K562 (cell line): ENCODE measurements around the gene TIGD1. TPM values are rescaled to one million over a fixed set of nuclear protein-coding genes. Genes with fewer than 3 reads are reported as not detected.

ENCODE experiments used
- ATAC-seq: fragments of 200-7000 bp; cut with Tn5 transposase; 3 replicates; pipeline ENCODE4 v1.9.1; 2020; ENCODE audit warnings: moderate library complexity
- BruUV-seq: library from RNA; stranded (reverse); fragments of 400-500 nt; replicated peaks from 2 replicates; lab custom pipeline; 2021; lab: Mats Ljungman, UMichigan
- CTCF ChIA-PET: fragments of 300-600 bp; formaldehyde crosslinking; extraction: SDS; loops from one replicate; lab custom pipeline; 2021; ENCODE audit warnings: low intra/inter-chr PET ratio; lab: Yijun Ruan, JAX
- POLR2A ChIA-PET: fragments of 300-600, 350-650 bp; sonication (Branson Sonifier 250); formaldehyde crosslinking; extraction: SDS; loops from one replicate; lab custom pipeline; 2021; ENCODE audit warnings: antibody characterized with exemption, inconsistent platforms; lab: Yijun Ruan, JAX
- DNase-seq, 4 experiments: peaks; one replicate each; pipeline versions ENCODE4 v3.0.0 to v3.0.0-alpha.2; 2011 to 2018; ENCODE audit warnings: low spot score in 3 of 4, mixed read lengths in 3 of 4; ENCODE audit errors: extremely low read depth in 1 of 4
- FAIRE-seq: peaks from 2 replicates; lab custom pipeline; 2011; peaks lifted over from hg19 to GRCh38; lab: Jason Lieb, UNC
- H2AFZ ChIP-seq: 2 replicates; pipeline ENCODE4 v1.6.0; 2011; ENCODE audit warnings: low read depth, low read length, control low read depth, inconsistent platforms
- H3K27ac ChIP-seq: fragments of 200-600 bp; 3 replicates; pipeline ENCODE4 v1.8.0; 2011; ENCODE audit warnings: low read depth, mild to moderate bottlenecking, control low read depth, inconsistent platforms, low read length, moderate library complexity, mixed read lengths; ENCODE audit errors: extremely low read depth
- H3K27me3 ChIP-seq, 2 experiments: fragments of 300-600 bp in 1 of 2; 2 replicates in 1 of 2; 3 replicates in 1 of 2; pipeline versions ENCODE4 v1.6.0 to v1.8.0; 2011; ENCODE audit warnings: inconsistent platforms in 2 of 2, low read length in 2 of 2, mild to moderate bottlenecking in 1 of 2, mixed read lengths in 1 of 2, moderate library complexity in 1 of 2; ENCODE audit not compliant: control insufficient read depth in 2 of 2, insufficient read depth in 2 of 2
- H3K36me3 ChIP-seq: fragments of 300-600 bp; 3 replicates; pipeline ENCODE4 v1.8.0; 2011; ENCODE audit warnings: mild to moderate bottlenecking, low read length, inconsistent platforms; ENCODE audit not compliant: control insufficient read depth, insufficient read depth
- H3K4me1 ChIP-seq, 2 experiments: fragments of 200-600 bp in 1 of 2; replicated peaks in 1 of 2; 2 replicates in 1 of 2; 3 replicates in 1 of 2; pipeline versions ENCODE4 v1.5.1 to v1.8.0; 2011; ENCODE audit warnings: inconsistent platforms in 2 of 2, low read length in 2 of 2, mild to moderate bottlenecking in 1 of 2, mixed read lengths in 1 of 2, moderate library complexity in 1 of 2; ENCODE audit not compliant: control insufficient read depth in 2 of 2, insufficient read depth in 2 of 2
- H3K4me2 ChIP-seq: 2 replicates; pipeline ENCODE4 v1.6.1; 2011; ENCODE audit warnings: low read length, control low read depth, inconsistent platforms, mixed read lengths; ENCODE audit not compliant: insufficient read depth
- H3K4me3 ChIP-seq: fragments of 200-600 bp; sonication (generic), shearing (Covaris generic); 2 replicates; pipeline ENCODE4 v1.5.1; 2016; ENCODE audit warnings: control low read depth, inconsistent platforms
- H3K79me2 ChIP-seq: fragments of 200-600 bp; 3 replicates; pipeline ENCODE4 v1.8.0; 2011; ENCODE audit warnings: low read length, inconsistent platforms; ENCODE audit not compliant: control insufficient read depth, insufficient read depth
- H3K9ac ChIP-seq, 2 experiments: 2 replicates each; pipeline versions ENCODE4 v1.6.0 to v1.6.1; 2011; ENCODE audit warnings: low read depth in 2 of 2, low read length in 2 of 2, control low read depth in 1 of 2, inconsistent platforms in 1 of 2, mild to moderate bottlenecking in 1 of 2, mixed read lengths in 1 of 2; ENCODE audit not compliant: insufficient read depth in 1 of 2
- H3K9me1 ChIP-seq: one replicate; pipeline ENCODE4 v1.6.0; 2011; ENCODE audit warnings: inconsistent platforms, mild to moderate bottlenecking, low read length, moderate library complexity; ENCODE audit not compliant: control insufficient read depth, insufficient read depth
- H3K9me3 ChIP-seq: replicated peaks from 2 replicates; pipeline ENCODE4 v1.5.1; 2011; ENCODE audit warnings: low read depth, low read length, inconsistent platforms; ENCODE audit not compliant: control insufficient read depth, insufficient read depth
- H4K20me1 ChIP-seq: replicated peaks from 2 replicates; pipeline ENCODE4 v1.6.1; 2011; ENCODE audit warnings: low read length, inconsistent platforms, mixed read lengths; ENCODE audit not compliant: control insufficient read depth, insufficient read depth
- ADNP ChIP-seq: fragments of 200-800 bp; sonication (Bioruptor generic); IDR thresholded peaks from 2 replicates; pipeline ENCODE4 v1.6.1; 2016; ENCODE audit warnings: missing genetic modification characterization, missing compliant biosample characterization
- HDAC3 ChIP-seq: fragments of 450-650 bp; IDR thresholded peaks from 2 replicates; pipeline ENCODE4 v1.6.1; 2018; ENCODE audit warnings: borderline replicate concordance, mild to moderate bottlenecking, moderate library complexity; ENCODE audit not compliant: partially characterized antibody
- NFRKB ChIP-seq: fragments of 450-650 bp; IDR thresholded peaks from 2 replicates; pipeline ENCODE4 v1.6.1; 2016; ENCODE audit warnings: low read depth
- TGIF2 ChIP-seq: sonication (generic); formaldehyde crosslinking; IDR thresholded peaks from 2 replicates; pipeline ENCODE4 v1.8.1; 2022; ENCODE audit warnings: mild to moderate bottlenecking, missing genetic modification reagents, moderate library complexity
- ZEB2 ChIP-seq: fragments of 450-650 bp; IDR thresholded peaks from 2 replicates; pipeline ENCODE4 v1.6.1; 2016
- ZNF717 ChIP-seq: fragments of 250-450 bp; sonication (Bioruptor Pico); IDR thresholded peaks from 2 replicates; pipeline ENCODE4 v1.5.0; 2021
- WGBS: fragments of 100-300 bp; shearing (Covaris generic); methylation state at CpG from one replicate; pipeline ENCODE4 v1.1.6; 2016; ENCODE audit warnings: low coverage, mixed read lengths; ENCODE audit not compliant: insufficient coverage; ENCODE audit errors: missing lambda C conversion rate; 5-methylcytosine and 5-hydroxymethylcytosine counted together
- in situ Hi-C: fragments of 300-500 bp; cut with MboI; formaldehyde crosslinking; loops from 4 replicates; pipeline ENCODE4 v1.15.0; 2018; ENCODE audit warnings: inconsistent platforms, mixed read lengths
- intact Hi-C: fragments of 100-400 bp; cut with micrococcal nuclease; formaldehyde crosslinking; loops from 2 replicates; pipeline ENCODE4 v1.14.2; 2022
- polyA plus RNA-seq, 8 experiments: library from polyadenylated mRNA; depleted of rRNA in 4 of 8; stranded (reverse) in 5 of 8; unstranded in 3 of 8; fragments of >200 nt; fragmentation: Nextera tagmentation in 2 of 8; fragmentation: Illumina TruSeq in 1 of 8; extraction: Ambion mirVana in 2 of 8; extraction: Trizol in 1 of 8; gene quantifications; 2 replicates each; pipeline versions ENCODE4 v1.2.1 to v1.2.3, GENCODE V29; 2011 to 2014; ENCODE audit warnings: inconsistent platforms in 1 of 8, missing spikeins in 1 of 8
- total RNA-seq, 7 experiments: library from RNA; depleted of rRNA in 6 of 7; stranded (reverse); fragments of >200 nt in 6 of 7; fragmentation: Illumina TruSeq in 2 of 7; extraction: Trizol in 2 of 7; gene quantifications; 2 replicates each; pipeline versions ENCODE4 v1.2.1 to v1.2.3, GENCODE V29; 2011 to 2021; ENCODE audit warnings: low replicate concordance in 1 of 7
- TF ChIP-seq, protein P1 (sequence below): fragments of 200-800 bp; sonication (Bioruptor generic); IDR thresholded peaks from 2 replicates; pipeline ENCODE4 v1.6.1; 2016; ENCODE audit warnings: missing genetic modification characterization, missing compliant biosample characterization
- TF ChIP-seq, protein P2 (sequence below): fragments of 450-650 bp; formaldehyde crosslinking; IDR thresholded peaks from 2 replicates; pipeline ENCODE4 v1.4.0; 2020; ENCODE audit warnings: mild to moderate bottlenecking, moderate library complexity
- TF ChIP-seq, protein P3 (sequence below): fragments of 450-650 bp; conservative IDR thresholded peaks from 2 replicates; pipeline ENCODE4 v1.6.1; 2016; ENCODE audit warnings: missing genetic modification characterization, low read depth, mild to moderate bottlenecking, control low read depth, missing compliant biosample characterization
- TF ChIP-seq, protein P4 (sequence below): sonication (generic); formaldehyde crosslinking; IDR thresholded peaks from 2 replicates; pipeline ENCODE4 v1.5.0; 2020; ENCODE audit warnings: missing genetic modification reagents
- TF ChIP-seq, protein P5 (sequence below), 3 experiments: fragments of 200-800 bp in 1 of 3; sonication (Bioruptor generic) in 1 of 3; sonication (generic) in 1 of 3; formaldehyde crosslinking in 1 of 3; IDR thresholded peaks; 2 replicates each; pipeline versions ENCODE4 v1.6.1 to v1.8.0; 2016 to 2022; ENCODE audit warnings: mild to moderate bottlenecking in 2 of 3, missing compliant biosample characterization in 2 of 3, missing genetic modification characterization in 2 of 3, missing genetic modification reagents in 1 of 3

Gene TIGD1
- total and polyA plus RNA-seq, 9 of the 15 experiments (the other 6 are each of a cell fraction or from before 2014, with no cell fraction given) = 2.0 to 10.1 (median 6.6) TPM

DNA sequence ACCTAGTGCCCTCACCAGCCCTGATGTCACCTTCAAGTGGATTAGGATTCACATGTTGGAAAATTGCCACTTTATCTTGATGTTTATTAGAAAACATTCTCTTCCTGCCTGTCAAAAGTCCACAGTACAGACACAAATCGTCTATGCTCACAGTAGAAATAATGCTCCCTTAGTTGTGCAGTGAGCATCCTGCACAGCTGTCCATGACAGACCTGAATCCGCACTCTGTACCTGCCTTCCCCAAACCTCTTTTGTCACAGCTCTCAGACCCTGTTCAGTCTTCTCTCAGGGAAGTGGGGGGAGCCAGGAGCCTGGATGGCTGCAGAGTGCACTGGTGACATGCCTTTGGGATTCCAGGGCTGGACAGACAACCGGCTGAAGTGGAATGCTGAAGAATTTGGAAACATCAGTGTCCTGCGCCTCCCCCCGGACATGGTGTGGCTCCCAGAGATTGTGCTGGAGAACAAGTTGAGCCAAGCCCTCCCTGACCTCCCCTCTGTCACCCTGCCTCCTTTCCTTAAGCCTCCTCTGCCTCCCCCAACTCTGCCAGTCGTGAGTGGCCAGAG, 22.4 kb downstream of the TIGD1 start:
- WGBS = 2% methylated on average over 5 of the region's 6 CpGs
- CTCF ChIA-PET = no interaction called here
- Histone ChIP-seq H4K20me1 (no peaks in the 10 kb centered on the region), H3K4me3 (no peak overlapping the region), H3K9ac (no peak overlapping the region), H3K9me3 (no peaks in the 10 kb centered on the region), H3K27me3 (peaks cover 0 to 45% of the 10 kb centered on the region in 2 experiments; a peak in 2 of 5 replicates), H3K79me2 (no peaks in the 10 kb centered on the region), H3K27ac (no peak overlapping the region), H3K36me3 (no peaks in the 10 kb centered on the region), H3K9me1 (no peaks in the 10 kb centered on the region), H2AFZ (no peak overlapping the region), H3K4me2 (no peak overlapping the region), H3K4me1 (peaks cover 0 to 16% of the 10 kb centered on the region in 2 experiments; a peak in 2 of 5 replicates)
- no TSS peak for BruUV-seq
- ATAC-seq (no peak), DNase-seq (no peak), FAIRE-seq (no peak)
- in situ Hi-C loops = no loop called here
- POLR2A ChIA-PET = interaction anchor here (0.5 kb wide), 1 partner anchor 18 kb away, joined by 3 read pairs; no protein-coding TSS in a partner anchor
- intact Hi-C loops = no loop called here
- TF ChIP-seq ADNP (tag) = no peak
- no peak for TF ChIP-seq NFRKB
- TF ChIP-seq ZNF717 (CRISPR knock-in tag) = no peak
- TF ChIP-seq, protein P1, sequence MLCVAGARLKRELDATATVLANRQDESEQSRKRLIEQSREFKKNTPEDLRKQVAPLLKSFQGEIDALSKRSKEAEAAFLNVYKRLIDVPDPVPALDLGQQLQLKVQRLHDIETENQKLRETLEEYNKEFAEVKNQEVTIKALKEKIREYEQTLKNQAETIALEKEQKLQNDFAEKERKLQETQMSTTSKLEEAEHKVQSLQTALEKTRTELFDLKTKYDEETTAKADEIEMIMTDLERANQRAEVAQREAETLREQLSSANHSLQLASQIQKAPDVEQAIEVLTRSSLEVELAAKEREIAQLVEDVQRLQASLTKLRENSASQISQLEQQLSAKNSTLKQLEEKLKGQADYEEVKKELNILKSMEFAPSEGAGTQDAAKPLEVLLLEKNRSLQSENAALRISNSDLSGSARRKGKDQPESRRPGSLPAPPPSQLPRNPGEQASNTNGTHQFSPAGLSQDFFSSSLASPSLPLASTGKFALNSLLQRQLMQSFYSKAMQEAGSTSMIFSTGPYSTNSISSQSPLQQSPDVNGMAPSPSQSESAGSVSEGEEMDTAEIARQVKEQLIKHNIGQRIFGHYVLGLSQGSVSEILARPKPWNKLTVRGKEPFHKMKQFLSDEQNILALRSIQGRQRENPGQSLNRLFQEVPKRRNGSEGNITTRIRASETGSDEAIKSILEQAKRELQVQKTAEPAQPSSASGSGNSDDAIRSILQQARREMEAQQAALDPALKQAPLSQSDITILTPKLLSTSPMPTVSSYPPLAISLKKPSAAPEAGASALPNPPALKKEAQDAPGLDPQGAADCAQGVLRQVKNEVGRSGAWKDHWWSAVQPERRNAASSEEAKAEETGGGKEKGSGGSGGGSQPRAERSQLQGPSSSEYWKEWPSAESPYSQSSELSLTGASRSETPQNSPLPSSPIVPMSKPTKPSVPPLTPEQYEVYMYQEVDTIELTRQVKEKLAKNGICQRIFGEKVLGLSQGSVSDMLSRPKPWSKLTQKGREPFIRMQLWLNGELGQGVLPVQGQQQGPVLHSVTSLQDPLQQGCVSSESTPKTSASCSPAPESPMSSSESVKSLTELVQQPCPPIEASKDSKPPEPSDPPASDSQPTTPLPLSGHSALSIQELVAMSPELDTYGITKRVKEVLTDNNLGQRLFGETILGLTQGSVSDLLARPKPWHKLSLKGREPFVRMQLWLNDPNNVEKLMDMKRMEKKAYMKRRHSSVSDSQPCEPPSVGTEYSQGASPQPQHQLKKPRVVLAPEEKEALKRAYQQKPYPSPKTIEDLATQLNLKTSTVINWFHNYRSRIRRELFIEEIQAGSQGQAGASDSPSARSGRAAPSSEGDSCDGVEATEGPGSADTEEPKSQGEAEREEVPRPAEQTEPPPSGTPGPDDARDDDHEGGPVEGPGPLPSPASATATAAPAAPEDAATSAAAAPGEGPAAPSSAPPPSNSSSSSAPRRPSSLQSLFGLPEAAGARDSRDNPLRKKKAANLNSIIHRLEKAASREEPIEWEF (CRISPR knock-in tag) = no peak
- TF ChIP-seq, protein P2, sequence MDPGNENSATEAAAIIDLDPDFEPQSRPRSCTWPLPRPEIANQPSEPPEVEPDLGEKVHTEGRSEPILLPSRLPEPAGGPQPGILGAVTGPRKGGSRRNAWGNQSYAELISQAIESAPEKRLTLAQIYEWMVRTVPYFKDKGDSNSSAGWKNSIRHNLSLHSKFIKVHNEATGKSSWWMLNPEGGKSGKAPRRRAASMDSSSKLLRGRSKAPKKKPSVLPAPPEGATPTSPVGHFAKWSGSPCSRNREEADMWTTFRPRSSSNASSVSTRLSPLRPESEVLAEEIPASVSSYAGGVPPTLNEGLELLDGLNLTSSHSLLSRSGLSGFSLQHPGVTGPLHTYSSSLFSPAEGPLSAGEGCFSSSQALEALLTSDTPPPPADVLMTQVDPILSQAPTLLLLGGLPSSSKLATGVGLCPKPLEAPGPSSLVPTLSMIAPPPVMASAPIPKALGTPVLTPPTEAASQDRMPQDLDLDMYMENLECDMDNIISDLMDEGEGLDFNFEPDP = no peak
- TF ChIP-seq, protein P3, sequence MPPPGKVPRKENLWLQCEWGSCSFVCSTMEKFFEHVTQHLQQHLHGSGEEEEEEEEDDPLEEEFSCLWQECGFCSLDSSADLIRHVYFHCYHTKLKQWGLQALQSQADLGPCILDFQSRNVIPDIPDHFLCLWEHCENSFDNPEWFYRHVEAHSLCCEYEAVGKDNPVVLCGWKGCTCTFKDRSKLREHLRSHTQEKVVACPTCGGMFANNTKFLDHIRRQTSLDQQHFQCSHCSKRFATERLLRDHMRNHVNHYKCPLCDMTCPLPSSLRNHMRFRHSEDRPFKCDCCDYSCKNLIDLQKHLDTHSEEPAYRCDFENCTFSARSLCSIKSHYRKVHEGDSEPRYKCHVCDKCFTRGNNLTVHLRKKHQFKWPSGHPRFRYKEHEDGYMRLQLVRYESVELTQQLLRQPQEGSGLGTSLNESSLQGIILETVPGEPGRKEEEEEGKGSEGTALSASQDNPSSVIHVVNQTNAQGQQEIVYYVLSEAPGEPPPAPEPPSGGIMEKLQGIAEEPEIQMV = no peak
- TF ChIP-seq, protein P4, sequence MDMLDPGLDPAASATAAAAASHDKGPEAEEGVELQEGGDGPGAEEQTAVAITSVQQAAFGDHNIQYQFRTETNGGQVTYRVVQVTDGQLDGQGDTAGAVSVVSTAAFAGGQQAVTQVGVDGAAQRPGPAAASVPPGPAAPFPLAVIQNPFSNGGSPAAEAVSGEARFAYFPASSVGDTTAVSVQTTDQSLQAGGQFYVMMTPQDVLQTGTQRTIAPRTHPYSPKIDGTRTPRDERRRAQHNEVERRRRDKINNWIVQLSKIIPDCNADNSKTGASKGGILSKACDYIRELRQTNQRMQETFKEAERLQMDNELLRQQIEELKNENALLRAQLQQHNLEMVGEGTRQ (CRISPR knock-in tag) = no peak
- no peak for TF ChIP-seq TGIF2 (CRISPR knock-in tag)
- TF ChIP-seq ZEB2 = no peak
- no peak for TF ChIP-seq HDAC3
- TF ChIP-seq, protein P5, sequence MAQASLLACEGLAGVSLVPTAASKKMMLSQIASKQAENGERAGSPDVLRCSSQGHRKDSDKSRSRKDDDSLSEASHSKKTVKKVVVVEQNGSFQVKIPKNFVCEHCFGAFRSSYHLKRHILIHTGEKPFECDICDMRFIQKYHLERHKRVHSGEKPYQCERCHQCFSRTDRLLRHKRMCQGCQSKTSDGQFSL (CRISPR knock-in tag; IDR thresholded peaks at IDR 0.05) = no peak
- TF ChIP-seq, protein P5 (tag; IDR thresholded peaks at IDR 0.05) = no peak
